HL-60/S4 treated with retinoic acid at 250 ng/mL for 4 days and 3 days (cell line): Measurements from ENCODE around the gene TTLL5.

ENCODE experiments used
- in situ Hi-C: fragments of 300-500 bp; cut with MboI; formaldehyde crosslinking; loops from 2 replicates; pipeline ENCODE4 v1.7.0; 2022; ENCODE audit warnings: low sequenced_read_pairs

TTLL5 gene

DNA sequence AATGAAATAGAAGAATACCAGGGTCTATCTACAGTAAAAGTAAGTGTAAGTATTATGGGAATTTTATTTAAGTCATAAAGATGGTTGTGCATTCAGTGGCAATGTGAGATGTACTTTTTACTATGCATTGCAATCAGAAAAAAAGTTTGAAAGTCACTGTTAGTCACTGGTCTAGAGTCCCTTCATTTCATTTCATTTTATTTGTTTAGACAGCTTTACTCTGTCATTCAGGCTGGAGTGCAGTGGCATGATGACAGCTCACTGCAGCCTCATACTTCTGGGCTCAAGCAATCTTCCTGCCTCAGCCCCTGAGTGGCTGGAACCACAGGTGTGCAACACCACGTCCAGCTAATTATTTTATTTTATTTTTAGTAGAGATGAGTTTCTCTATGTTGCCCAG, 278.2 kb downstream of the TTLL5 start:
- in situ Hi-C loops = no loop called here

DNA sequence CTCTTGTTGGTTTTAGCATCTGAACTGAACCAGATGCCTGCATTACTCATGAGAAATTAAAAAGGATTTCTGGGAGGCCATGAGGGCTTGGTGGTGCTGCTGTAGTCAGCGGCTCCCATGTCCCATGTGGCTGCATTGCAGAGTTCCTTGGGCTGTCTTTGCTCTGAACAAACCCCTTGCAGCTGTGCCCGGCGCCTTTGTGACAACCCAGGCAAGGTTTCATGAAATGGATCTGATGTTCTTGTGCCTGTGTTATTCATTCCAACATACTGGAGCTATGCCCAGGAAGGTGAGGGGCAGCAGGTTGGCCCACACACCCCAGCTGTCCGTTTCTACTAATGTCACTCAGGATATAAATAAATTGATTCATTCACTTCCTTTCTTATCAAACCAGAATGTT, 280.0 kb downstream of the TTLL5 start:
- in situ Hi-C loops = no loop called here

DNA sequence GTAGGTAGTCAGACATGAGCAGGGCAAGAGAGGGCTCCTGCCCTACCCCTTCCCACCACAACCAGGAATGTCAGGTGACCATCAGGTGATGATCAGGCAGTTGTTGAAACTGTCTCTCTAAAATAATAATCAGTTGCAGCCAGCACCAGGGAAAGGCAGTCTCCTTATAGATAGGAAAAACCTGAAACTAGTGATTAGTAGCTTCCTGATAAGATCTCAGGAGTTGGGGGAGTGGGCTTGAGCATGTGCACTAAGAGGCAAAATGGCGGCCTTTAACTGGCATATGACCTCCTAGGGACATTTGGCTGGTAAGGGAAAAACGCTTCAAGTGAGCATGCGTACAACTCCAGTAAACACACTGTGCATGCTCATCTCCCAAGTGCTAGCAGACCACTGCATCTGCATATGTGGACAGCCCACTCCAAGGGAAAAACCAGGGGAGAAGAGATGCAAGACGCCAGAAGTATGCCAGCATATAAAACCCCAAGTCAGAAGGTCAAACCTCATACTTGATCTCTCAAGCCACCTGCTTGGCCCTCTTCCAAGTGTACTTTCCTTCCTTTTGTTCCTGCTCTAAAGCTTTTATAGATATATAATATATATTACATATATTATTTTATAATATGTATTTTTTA, 283.7 kb downstream of the TTLL5 start:
- in situ Hi-C loops = no loop called here

DNA sequence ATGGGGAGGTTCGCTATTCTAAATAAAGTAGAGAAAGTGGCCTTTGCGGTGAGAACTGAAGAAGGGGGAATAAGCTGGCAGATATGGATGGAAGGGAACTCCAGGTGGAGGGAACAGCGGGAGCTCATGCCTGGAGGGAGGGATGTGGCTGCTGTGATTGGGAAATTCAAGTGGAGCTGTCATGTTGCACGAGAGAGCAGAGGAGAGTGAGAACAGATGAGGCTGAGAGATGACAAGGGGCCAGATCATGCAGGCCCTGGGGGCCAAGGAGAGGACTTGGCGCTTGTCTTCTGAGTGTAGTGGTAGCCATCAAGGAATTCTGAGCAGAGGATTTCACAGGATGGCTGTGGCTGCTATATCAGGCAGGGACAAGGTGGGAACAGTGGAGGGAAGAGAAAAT, 285.7 kb downstream of the TTLL5 start:
- in situ Hi-C loops = no loop called here

DNA sequence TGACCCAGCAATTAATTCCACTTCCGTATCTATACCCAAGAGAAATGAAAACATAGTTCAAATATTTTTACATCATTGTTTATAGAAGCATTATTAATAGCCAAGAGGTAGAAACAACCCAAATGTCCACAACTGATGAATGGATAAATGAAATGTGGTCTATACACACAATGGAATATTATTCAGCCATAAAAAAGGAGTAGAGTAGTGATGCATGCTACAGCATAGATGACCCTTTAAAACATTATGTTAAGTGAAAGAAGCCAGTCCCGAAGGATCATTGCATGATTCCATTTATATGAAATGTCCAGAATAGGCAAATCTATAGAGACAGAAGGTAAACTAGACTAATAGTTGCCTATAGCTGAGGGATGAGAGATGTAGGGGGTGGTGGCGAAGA, 291.4 kb downstream of the TTLL5 start:
- in situ Hi-C loops = no loop called here

DNA sequence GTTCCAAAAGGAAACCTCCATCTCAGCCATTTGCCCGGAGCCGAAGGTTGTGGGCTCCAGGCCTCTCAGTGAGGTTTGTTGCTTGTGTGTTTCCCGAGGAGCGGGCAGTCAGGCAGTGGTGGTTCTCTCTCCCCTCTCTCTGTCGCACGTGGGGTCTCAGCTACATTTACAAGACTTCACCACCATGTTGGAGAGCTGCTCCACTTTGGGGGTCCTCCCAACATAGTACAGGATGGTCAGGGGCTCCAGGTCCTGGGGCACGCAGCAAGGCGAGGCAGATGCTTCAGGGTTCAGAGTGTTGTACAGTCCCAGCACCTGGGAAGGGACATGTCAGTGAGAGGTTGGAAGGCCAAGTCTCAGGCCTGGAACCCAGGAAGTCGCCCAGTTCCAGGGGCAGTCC, 298.0 kb downstream of the TTLL5 start:
- in situ Hi-C loops = no loop called here

DNA sequence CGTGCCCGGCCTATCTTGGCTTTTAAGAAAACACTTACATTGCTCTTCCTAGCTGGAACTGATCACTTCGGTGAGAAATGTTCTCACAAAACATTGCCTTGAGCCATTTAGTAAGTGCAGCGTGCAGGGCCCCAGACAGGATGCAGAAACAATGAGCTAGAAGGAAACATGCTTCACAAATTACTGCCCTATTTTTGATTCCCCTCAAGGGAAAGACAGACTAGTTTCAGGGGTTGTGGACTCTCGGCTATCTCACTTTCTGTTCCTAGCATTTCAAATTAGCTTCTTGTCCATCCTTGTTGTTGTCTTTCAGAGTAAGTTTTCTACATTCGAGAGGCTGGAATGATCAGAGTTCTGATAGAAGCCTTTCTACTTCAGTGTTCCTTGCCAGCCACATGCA, 299.2 kb downstream of the TTLL5 start:
- in situ Hi-C loops = no loop called here

DNA sequence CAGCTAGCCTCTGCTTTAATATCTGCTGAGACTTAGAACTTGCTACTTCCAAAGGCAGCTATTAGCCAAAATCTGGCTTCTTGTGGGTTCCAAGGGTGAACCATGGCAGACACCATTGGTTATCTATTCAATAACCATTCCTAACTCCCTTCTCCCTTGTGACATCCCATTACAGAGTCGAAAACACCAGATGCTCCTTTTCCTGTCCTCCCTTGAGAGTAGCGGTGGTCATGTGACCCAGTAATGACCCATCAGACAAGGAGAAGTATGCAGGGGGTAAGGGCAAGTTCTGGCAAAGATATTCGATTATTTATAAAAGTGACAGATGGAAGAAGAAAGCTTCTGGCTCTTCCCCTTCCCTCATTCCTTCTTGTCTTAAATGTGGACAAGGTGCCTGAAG, 300.6 kb downstream of the TTLL5 start:
- in situ Hi-C loops = no loop called here

DNA sequence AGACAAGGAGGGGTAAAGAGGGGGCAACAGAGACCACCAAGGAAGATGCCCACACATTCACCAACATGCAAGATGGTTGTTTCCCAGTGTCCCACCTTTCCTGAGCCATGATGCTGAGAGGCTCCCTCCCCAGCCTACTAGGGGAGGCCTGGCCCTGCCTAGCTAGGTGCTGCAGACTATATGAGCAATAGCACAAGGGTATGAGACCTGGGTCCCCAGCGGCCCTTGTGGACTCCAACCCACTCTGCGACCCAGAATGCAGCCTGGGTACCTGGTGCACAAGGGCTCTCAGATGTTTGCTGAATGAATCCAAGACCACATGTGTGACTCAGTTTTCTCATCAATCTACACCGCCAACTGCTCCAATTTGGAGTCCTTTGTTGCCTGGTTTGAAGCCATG, 306.8 kb downstream of the TTLL5 start:
- in situ Hi-C loops = no loop called here

DNA sequence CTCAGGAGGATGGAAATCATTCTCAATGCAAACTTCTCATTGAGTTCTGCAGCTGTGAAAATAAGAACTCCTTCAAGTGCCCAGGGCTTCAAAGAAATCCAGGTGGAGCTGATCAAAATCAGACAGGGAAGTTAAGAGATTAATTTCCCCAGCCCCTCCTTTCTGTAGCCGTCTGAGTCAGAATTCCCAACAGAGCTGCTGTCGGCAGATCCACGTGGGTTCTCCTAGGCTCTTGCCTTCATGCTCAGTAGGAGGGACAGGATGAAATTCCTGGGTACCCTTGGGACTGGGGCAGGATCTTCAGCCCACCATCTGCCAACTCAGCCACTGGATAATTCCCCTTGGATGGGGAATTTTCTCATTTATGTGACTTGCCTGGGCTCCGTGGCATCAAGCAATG, 307.4 kb downstream of the TTLL5 start:
- in situ Hi-C loops = no loop called here

DNA sequence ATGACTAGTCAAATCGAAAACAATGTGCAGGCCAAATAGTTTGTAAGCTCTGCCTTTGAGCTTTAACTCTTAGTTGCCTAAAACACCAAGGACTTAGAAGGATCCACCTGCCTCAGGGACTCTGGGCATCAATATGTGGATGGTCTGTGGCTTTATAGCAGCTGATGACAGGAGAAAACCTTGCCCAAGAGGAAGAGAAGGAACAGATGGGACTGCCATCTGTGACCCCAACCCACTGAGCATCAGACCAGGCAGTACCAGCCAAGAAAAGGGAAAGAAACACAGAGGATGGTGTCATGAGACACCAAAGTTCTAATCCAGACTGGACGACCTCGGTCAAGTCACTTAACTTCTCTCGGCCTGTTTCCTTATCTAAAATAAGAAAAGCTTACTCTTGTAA, 308.1 kb downstream of the TTLL5 start:
- in situ Hi-C loops = no loop called here

DNA sequence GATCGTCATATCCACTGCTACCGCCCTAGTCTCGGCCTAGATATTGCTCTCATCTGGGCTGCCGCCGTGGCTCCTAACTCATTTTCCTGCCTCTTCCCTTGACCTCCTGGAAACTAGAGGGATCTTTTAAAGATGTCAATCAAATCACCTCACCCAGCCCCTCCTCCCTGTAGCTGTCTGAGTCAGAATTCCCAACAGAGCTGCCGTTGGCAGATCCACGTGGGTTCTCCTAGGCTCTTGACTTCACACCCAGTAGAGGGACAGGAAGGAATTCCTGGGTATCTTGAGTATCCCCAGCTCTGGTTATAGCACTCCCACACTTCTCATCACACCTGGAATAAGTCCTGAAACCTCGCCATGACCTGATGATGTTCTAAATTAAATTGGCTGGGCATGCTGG, 308.8 kb downstream of the TTLL5 start:
- in situ Hi-C loops = no loop called here

DNA sequence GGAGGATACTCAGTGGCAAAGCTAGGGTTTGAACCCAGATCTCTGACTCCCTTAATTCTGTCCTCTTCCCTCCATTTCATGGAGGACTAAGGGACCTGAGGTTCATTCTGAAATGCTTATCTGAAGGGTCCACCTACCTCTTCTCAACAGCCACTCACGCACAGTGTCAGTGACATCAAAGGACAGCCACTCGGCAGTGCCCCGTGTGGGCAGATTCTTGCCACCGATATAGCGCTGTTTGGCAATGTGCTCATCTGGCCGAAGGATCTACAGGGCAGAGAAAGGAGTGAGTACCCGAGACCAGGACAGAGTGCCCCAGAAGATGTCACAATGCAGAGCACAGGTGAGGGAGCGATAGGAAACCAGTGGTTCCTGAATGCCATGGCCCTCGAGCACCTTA, 309.9 kb downstream of the TTLL5 start:
- in situ Hi-C loops = no loop called here

DNA sequence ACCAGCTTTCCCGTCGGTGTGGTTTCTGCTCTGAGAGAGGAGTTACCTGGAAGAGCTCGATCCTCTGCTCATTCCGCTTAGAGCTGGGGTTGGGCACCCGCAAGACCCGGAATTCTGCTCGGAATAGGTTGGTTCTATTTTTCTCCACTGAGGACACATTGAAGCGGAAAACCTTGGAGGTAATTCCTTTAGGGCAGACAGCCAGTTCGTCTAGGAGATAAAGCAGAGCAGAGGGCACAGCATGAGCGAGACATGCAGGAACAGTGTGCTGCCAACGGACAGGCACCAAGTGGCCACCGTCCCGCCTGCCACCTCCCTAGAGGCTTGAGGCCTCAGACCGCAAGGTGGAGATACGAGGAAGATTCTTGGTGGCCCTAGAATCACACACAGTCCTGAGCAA, 310.5 kb downstream of the TTLL5 start:
- in situ Hi-C loops = no loop called here

DNA sequence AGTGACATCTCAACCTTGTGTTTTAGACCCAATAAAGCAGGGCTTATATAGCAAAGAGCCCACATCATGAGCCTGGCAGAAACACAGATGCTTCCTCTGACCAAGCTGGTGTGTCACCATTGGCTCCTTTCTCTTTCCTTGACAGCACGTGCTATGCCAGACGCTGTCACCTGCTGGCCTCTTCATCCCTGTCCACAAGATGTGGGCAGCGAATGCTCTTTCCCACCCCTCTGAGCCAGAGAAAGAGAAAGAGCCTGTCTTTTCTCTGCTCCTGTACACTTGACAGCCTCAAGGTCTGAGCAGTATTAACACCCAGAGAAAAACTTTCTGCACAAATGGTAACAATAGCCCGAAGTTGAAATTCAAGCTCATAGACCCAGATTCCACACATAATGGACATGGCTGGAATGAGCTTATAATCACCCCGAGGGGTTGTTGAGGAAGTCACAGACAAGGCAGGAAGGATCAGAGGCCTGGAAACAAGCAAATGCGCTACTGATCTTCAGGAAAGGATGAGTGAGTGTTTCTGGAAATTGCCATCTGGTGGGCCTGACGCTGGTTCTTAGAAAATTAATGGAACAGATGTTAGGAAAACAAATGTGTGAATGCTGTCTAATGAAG, 311.9 kb downstream of the TTLL5 start:
- in situ Hi-C loops = no loop called here

DNA sequence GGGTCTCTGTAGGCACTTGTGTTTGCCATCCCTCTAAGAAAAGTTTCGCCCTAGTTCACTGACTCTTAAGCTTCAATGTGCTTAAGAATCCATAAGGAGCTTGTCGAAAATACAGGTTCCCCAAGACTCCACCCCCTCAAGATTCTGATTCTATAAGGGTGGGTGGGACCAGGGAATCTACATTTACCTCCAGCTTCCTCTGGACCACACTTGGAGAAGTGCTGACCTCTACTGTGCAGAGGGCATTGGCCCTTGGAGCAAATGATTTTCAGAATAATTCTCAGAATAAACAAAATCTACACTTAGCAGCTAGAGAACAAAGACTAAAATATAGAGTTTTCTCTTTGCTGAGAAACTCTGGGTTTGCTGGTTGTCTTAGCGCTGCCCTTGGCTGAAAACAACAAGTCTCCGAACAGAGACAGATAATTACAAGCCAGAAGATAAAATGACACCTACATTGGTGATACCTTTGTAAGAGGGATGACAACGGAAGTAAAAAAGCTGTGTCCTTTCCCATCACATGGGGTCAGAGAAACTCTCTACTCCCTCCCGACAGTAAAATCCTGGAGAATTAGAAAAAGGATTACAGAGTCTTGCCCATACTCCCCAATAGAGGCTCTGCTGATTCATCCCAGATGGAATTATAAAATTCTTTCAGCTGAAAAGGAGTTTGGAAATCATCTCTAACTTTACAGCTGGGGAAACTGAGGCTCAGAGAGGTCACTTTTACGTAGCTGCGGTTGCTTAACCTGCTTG, 316.0 kb downstream of the TTLL5 start:
- in situ Hi-C loops = loop anchor here (25.0 kb wide), 1 partner anchor 265 kb away; no protein-coding TSS in a partner anchor

DNA sequence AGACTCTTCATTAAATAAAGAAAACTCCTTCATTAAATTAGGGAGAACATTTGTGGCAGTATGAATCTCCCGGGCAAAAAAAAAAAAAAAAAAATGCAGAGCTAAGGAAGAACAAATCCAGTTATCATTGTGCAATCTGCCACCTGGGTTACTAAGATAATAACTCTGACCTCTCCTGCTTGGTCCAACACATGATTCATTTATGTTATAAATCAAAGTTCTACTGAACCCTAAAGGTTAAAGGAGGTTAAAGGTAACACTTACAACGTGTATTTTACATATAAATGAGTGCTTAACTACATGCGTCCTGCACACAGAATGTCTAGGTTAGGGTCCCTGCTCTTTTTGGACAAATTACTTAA, 316.5 kb downstream of the TTLL5 start:
- in situ Hi-C loops = loop anchor here (25.0 kb wide), 1 partner anchor 265 kb away; no protein-coding TSS in a partner anchor

DNA sequence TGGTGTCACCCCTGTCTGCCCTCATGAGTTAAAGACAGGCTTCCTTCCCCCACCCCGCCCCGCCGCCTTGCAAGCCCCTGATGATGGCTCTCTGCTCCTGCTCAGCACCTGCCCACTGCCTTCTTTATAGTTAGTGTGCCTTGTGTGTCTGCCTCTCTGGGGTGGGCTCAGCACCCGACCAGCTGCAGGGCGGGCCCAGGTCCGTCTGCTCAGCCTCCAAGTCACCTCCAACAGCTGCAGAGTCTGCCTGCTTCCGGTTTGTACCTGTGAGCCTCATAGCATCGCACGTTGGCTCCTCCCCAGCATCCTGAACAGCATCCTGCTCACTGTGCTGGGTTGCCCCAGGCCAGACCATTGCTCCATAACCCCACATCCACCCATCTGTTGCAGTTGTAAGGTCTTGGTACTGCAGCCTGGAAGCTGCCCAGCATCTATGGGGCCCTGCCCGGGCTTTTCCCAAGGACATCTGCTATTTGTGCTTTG, 317.2 kb downstream of the TTLL5 start:
- in situ Hi-C loops = loop anchor here (25.0 kb wide), 1 partner anchor 266 kb away; no protein-coding TSS in a partner anchor

DNA sequence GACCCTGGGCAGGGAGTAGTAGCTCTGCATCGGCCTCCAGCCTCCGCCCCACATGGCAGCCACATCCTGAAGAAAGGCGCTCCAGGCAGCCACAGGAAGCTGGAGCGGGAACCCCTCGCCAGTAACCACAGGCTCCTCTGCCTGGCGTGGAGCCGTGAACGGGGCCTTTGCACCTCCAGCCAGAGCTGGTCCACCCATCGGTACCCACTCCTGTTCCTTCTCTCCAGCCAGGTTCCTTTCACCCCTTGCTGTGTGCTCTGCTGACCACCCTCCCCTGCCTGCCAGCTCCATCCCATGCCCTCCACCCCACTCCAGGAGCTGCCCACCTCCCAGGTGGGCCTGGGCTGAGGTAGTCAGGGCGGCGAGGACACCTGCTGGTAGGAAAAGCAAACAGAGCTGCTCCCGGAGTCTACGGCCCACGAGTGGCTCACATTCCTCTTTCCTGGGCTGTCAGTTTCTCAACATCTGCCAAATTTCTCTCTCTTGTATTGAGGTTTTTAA, 318.1 kb downstream of the TTLL5 start:
- in situ Hi-C loops = loop anchor here (25.0 kb wide), 1 partner anchor 267 kb away; no protein-coding TSS in a partner anchor

DNA sequence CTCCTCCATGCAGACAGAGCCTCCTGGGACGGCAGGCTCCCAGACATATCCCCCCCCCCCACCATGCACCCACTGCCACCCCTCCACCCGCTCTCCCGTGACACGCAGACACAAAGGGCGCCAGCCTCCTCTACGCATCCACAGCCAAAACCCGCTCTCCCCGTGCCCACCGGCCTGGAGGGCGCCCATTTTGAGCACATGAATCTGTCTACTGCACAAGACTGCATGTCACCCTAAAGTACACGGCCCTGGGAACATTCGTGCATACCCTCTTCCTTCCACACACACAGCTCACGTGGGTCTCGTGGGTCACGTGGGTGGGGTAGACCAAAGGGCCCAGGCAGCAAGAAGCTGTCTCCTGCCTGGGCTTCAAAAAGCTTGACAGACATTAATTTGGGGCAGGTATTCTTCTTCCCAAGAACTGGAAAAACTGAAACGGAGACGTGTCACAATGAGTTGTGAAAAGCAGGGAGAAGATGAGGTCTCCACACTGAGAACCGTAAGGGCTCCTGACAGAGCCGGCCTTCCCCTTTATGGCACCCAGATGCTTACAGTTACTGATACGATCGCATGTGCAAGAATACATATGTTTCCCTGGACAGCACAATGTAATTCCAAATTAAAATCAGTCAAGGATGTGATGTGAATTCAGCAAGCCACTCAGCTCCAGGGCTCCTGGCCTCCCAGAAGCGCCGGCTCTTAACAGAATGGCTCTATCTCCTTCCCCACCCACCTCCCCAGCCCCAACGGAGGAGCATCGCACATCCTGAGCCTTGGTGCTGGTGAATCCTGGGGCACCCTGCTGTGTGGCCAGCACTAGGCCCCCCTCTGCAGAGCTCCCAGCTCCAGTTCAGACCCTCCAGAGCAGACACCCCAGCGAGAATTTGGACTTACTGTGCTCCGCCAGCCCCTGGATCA, 318.9 kb downstream of the TTLL5 start:
- in situ Hi-C loops = loop anchor here (25.0 kb wide), 1 partner anchor 268 kb away; no protein-coding TSS in a partner anchor

DNA sequence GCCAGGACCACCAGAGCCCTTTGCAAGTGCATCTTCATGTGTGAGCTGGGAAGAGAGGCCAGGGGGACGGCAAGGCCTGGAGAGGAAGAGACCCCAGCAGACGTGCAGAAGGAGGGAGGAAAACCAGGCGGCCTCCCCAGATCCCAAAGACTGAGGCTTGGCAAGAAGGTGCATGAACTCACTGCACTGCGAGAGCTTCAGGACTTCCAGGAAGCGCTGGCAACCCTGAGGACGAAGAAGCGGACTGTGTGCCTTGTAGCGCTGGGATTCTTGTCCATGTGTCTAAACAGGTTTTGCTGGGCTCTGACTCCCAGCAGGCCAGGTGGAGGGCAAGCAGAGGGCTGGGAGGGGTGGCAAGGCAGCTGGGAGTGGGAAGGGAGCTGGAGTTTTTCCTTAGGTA, 319.8 kb downstream of the TTLL5 start:
- in situ Hi-C loops = loop anchor here (25.0 kb wide), 1 partner anchor 269 kb away; no protein-coding TSS in a partner anchor
